ENCODE measurements around the gene INTS4.

GRCh38 chr11:77871855-77872254 is 122.6 kb downstream of the INTS4 start:
- TF ChIP-seq EP300 (IDR thresholded peaks at IDR 0.05): no peak
- TF ChIP-seq, protein P1, sequence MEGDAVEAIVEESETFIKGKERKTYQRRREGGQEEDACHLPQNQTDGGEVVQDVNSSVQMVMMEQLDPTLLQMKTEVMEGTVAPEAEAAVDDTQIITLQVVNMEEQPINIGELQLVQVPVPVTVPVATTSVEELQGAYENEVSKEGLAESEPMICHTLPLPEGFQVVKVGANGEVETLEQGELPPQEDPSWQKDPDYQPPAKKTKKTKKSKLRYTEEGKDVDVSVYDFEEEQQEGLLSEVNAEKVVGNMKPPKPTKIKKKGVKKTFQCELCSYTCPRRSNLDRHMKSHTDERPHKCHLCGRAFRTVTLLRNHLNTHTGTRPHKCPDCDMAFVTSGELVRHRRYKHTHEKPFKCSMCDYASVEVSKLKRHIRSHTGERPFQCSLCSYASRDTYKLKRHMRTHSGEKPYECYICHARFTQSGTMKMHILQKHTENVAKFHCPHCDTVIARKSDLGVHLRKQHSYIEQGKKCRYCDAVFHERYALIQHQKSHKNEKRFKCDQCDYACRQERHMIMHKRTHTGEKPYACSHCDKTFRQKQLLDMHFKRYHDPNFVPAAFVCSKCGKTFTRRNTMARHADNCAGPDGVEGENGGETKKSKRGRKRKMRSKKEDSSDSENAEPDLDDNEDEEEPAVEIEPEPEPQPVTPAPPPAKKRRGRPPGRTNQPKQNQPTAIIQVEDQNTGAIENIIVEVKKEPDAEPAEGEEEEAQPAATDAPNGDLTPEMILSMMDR (IDR thresholded peaks at IDR 0.05): no peak
- TF ChIP-seq POLR2AphosphoS5 (IDR thresholded peaks at IDR 0.05): no peak
- TF ChIP-seq POLR2A (IDR thresholded peaks at IDR 0.05): no peak
